Ascending aorta (tissue), 2 donors: ENCODE results near the gene TBC1D1. TPM values are rescaled to one million over a fixed set of nuclear protein-coding genes. Genes with fewer than 3 reads are reported as not detected.
A peak's percentile ranks its signal among the peaks of the same experiment; 100 is the strongest.

ENCODE experiments used
- DNase-seq, 2 donors: peaks; one replicate each; pipeline ENCODE4 v3.0.0-alpha.2; 2019; ENCODE audit warnings: low spot score in 2 of 2
- H3K27ac ChIP-seq, 2 donors: fragments of 200-600 bp; sonication (generic); one replicate each; pipeline ENCODE4 v1.5.1; 2016 to 2017; ENCODE audit warnings: mild to moderate bottlenecking in 1 of 2
- H3K27me3 ChIP-seq: fragments of 200-600 bp; sonication (generic); one replicate; pipeline ENCODE4 v1.5.1; 2017
- H3K36me3 ChIP-seq, 2 donors: fragments of 200-600 bp; sonication (generic); one replicate each; pipeline ENCODE4 v1.5.1; 2016
- H3K4me1 ChIP-seq, 2 donors: fragments of 200-600 bp; sonication (generic); one replicate each; pipeline ENCODE4 v1.5.1; 2016 to 2017; ENCODE audit warnings: mild to moderate bottlenecking in 1 of 2
- H3K4me3 ChIP-seq, 2 donors: fragments of 200-600 bp; sonication (generic); one replicate each; pipeline ENCODE4 v1.5.1; 2016 to 2017; ENCODE audit warnings: mild to moderate bottlenecking in 1 of 2
- H3K9me3 ChIP-seq, 2 donors: fragments of 200-600 bp; sonication (generic); one replicate each; pipeline ENCODE4 v1.5.1; 2016
- CTCF ChIP-seq, 3 experiments: fragments of 200-600 bp in 2 of 3; fragments of 450-650 bp in 1 of 3; sonication (generic) in 2 of 3; IDR thresholded peaks; one replicate each; pipeline ENCODE4 v1.5.1; 2016 to 2019; ENCODE audit warnings: antibody characterized with exemption in 3 of 3, mild to moderate bottlenecking in 1 of 3, moderate library complexity in 1 of 3
- intact Hi-C: fragments of 100-400 bp; cut with DNase I; formaldehyde crosslinking; loops from one replicate; pipeline ENCODE4 v1.15.1; 2023
- total RNA-seq: library from RNA; depleted of rRNA; stranded (reverse); fragments of >200 nt; gene quantifications from one replicate; pipeline ENCODE4 v1.1.0, GENCODE V29; 2016

TBC1D1 gene
- total RNA-seq, 1 donor from 2014 or later, result 132 TPM

- intact Hi-C loops, result loop anchor here (10.0 kb wide), 1 partner anchor 467 kb away; no protein-coding TSS in a partner anchor
- Histone ChIP-seq H3K27ac (no peak overlapping the region), H3K9me3 (no peaks in the 10 kb centered on the region), H3K27me3 (no peaks in the 10 kb centered on the region), H3K36me3 (peaks cover 18 to 42% of the 10 kb centered on the region in 2 donors), H3K4me1 (peaks cover 0 to 6% of the 10 kb centered on the region in 2 donors), H3K4me3 (no peak overlapping the region)
- DNase-seq, result no peak
- TF ChIP-seq CTCF (IDR thresholded peaks at IDR 0.05), result no peak
These were observed 177.2 kb downstream of the TBC1D1 start for GRCh38 chr4:38068107-38068506.

GRCh38 chr4:38069271-38069760 lies 178.4 kb downstream of the TBC1D1 start:
- TF ChIP-seq CTCF (IDR thresholded peaks at IDR 0.05), result no peak
- H3K4me1 ChIP-seq, result peaks cover 0 to 6% of the 10 kb centered on the region in 2 donors
- no peak overlapping the region for H3K27ac ChIP-seq
- no peaks in the 10 kb centered on the region for H3K9me3 ChIP-seq
- H3K36me3 ChIP-seq, result peaks cover 24 to 46% of the 10 kb centered on the region in 2 donors
- H3K27me3 ChIP-seq, result no peaks in the 10 kb centered on the region
- intact Hi-C loops, result loop anchor here (10.0 kb wide), 1 partner anchor 465 kb away; no protein-coding TSS in a partner anchor
- no peak for DNase-seq
- H3K4me3 ChIP-seq, result no peak overlapping the region

- peak overlapping the region in 1 of 2 donors; percentile 25 for H3K27ac ChIP-seq
- intact Hi-C loops, result loop anchor here (5.0 kb wide), 1 partner anchor 60 kb away; no protein-coding TSS in a partner anchor
- no peaks in the 10 kb centered on the region for H3K27me3 ChIP-seq
- H3K9me3 ChIP-seq, result no peaks in the 10 kb centered on the region
- no peak for DNase-seq
- H3K36me3 ChIP-seq, result peaks cover 20 to 43% of the 10 kb centered on the region in 2 donors
- peaks cover 0 to 6% of the 10 kb centered on the region in 2 donors for H3K4me1 ChIP-seq
- TF ChIP-seq CTCF (IDR thresholded peaks at IDR 0.05), result no peak
- no peak overlapping the region for H3K4me3 ChIP-seq
These were observed 181.0 kb downstream of the TBC1D1 start for GRCh38 chr4:38071801-38072431.

GRCh38 chr4:38072578-38072977 lies 181.7 kb downstream of the TBC1D1 start:
- no peak overlapping the region for H3K27ac ChIP-seq
- intact Hi-C loops, result loop anchor here (5.0 kb wide), 1 partner anchor 60 kb away; no protein-coding TSS in a partner anchor
- H3K36me3 ChIP-seq, result peaks cover 15 to 39% of the 10 kb centered on the region in 2 donors
- DNase-seq, result no peak
- no peak overlapping the region for H3K4me3 ChIP-seq
- H3K4me1 ChIP-seq, result peaks cover 0 to 6% of the 10 kb centered on the region in 2 donors
- H3K27me3 ChIP-seq, result no peaks in the 10 kb centered on the region
- H3K9me3 ChIP-seq, result no peaks in the 10 kb centered on the region
- no peak for TF ChIP-seq CTCF (IDR thresholded peaks at IDR 0.05)

- Histone ChIP-seq H3K9me3 (no peaks in the 10 kb centered on the region), H3K27me3 (no peaks in the 10 kb centered on the region), H3K36me3 (peaks cover 9 to 28% of the 10 kb centered on the region in 2 donors), H3K27ac (no peak overlapping the region), H3K4me1 (peaks cover 0 to 11% of the 10 kb centered on the region in 2 donors), H3K4me3 (no peak overlapping the region)
- TF ChIP-seq CTCF (IDR thresholded peaks at IDR 0.05), result no peak
- no peak for DNase-seq
- intact Hi-C loops, result loop anchor here (5.0 kb wide), 1 partner anchor 59 kb away; no protein-coding TSS in a partner anchor
These were observed 182.8 kb downstream of the TBC1D1 start for GRCh38 chr4:38073596-38074234.
